ENCODE results near the gene SND1.
"Not testable (repeated sequence)": the region's sequence is repeated elsewhere in the genome, so short reads cannot be mapped to it uniquely, and the experiment has no call there.

The SND1 gene

GRCh38 chr7:127943541-127944521 is 291.8 kb downstream of the SND1 start:
- no peak for DNase-seq

DNA sequence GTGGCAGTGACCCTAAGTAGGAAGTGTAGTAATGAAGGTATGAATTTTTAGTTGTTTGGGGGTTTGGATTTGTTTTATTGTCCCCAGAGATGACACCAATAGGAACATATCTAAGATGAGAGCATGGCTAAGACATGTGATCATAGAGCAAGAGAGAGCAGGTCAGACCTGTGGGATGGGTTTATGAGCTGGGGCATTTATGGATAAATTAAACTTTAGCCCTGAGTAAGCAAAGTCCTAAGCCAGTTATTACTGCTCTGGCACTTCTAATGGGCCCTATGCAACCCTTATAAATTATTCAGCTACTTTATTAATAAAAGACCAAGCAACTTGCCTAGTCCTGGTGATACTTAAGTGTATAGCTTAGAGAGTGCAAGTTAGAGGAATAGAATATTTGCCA is 294.1 kb downstream of the SND1 start:
- no peak for DNase-seq

GRCh38 chr7:127946847-127947246 is 294.9 kb downstream of the SND1 start:
- DNase-seq, result no peak

GRCh38 chr7:127948312-127948711 is 296.3 kb downstream of the SND1 start:
- no peak for DNase-seq

DNA sequence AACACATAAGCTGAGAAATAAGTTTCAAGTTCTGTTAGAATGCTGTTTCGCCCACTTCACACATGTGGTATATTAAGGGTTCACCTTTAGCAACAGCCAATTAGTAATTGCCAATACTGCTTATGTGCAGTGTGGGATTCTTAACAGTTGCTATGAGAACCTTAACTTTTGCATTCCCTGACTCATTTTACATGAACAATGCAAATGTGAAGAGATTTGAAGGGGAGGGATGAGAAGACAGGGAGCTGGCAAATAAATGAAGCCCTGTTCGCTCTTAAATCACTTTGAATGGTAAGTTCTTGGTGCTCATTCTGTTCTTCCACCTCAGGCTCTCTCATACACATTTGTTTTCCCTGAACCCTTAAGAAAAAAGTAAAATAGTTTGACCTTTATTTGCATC is 296.9 kb downstream of the SND1 start:
- DNase-seq, result no peak

DNA sequence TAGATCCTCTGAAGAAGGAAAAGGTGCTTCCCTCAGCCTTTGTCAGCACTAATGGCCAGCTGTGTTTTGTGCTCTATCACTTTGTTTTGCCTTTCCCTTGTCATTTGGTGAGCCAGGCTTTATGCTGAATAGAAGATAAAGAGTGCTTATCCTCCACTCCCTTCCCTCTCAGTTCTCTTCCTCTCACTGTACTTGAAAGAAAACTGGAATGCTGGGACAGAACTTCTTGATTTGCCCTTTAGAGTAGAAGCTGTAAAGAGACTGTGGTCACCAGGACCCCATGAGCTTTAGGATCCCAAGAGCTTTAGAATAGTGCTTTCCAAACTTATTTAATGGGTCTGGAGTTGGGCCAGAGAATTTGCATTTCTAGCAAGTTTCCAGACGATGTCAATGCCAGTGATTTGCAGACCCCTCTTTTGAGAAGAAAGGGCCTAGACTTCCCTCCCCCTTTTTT is 297.8 kb downstream of the SND1 start:
- no peak for DNase-seq

- DNase-seq, result no peak
Measured at GRCh38 chr7:127950233-127950935, 298.4 kb downstream of the SND1 start.

GRCh38 chr7:127953423-127954356 is 301.7 kb downstream of the SND1 start:
- no peak for DNase-seq

DNA sequence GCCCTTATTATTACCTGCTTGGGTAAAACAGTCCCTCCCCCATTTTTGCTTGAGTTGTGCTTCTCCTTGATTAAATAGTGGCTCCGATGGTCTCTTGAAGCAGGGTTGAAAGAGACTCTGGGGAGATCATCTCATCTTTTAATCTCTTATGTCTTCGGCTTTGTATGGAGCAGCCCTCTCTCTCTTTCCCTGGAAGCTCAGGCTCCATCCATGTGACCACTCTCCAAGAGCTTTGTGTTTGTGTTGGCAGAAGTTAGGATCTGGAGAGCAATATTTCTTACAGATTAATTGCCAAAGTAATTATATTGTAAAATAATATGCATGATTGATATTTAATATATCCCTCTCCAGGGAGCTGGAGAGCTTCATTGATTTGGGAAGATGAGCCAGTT is 302.4 kb downstream of the SND1 start:
- no peak for DNase-seq

DNA sequence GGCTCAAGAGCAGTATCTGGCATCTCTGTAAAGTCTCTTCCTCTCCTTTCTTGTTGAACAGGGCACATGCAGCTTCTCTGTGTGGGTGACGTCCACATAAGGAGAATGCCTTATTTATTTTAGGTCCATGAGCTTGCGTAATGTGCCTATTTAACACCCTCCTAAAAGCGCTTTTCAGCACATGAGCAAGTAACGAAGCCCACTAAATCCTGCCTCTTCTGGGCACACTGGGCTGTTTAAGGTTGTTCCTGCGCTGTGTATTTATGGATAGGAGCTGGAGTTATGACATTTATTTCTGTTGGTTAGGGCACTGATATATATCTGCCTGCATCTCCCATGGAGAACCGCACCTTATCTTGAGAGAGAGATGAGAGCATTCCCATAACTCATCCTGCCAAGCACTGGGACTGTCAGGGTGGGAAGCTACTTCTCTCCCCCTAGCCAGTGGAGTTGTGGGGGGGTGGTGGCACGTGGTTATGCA is 303.1 kb downstream of the SND1 start:
- DNase-seq, result no peak

- DNase-seq, result no peak
Measured at GRCh38 chr7:127957886-127958285, 305.9 kb downstream of the SND1 start.

GRCh38 chr7:127959770-127960169 is 307.8 kb downstream of the SND1 start:
- no peak for DNase-seq

DNA sequence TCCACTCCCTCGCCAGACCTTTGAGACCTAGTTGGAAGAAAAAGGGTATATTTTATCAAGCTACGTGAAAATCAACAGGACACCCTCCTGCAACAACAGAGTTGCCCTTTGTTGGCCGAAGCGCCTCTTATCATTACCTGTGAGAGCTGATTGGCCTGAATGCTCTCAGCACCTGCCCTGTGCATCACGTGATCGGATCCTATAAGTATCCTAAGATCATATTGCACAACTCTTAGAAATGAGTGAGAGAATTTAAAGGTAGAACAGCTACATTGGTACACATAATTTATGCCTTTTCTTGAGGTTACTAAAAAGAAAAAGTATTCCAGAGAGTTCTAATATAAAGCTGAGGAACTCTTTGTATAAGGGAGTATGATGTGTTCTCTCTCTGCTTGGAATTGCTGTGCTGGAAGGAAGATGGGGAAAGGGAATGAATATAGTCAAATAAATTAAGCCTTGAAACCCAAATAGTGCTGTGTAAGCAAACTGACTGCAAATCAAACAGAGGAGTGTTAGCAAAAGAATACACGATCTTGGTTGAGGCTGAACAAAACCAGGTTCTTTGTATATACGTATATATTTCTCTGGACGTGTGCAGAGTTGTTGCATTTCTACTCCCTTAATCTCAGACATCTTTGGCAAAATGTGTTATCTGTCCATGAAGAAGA is 309.9 kb downstream of the SND1 start:
- no peak for DNase-seq

GRCh38 chr7:127962589-127963361 is 310.8 kb downstream of the SND1 start:
- no peak for DNase-seq

DNA sequence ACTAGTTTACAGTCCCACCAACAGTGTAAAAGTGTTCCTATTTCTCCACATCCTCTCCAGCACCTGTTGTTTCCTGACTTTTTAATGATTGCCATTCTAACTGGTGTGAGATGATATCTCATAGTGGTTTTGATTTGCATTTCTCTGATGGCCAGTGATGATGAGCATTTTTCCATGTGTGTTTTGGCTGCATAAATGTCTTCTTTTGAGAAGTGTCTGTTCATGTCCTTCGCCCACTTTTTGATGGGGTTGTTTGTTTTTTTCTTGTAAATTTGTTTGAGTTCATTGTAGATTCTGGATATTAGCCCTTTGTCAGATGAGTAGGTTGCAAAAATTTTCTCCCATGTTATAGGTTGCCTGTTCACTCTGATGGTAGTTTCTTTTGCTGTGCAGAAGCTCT is 311.9 kb downstream of the SND1 start:
- DNase-seq, result not testable (repeated sequence)

GRCh38 chr7:127967281-127967680 is 315.3 kb downstream of the SND1 start:
- DNase-seq, result no peak

DNA sequence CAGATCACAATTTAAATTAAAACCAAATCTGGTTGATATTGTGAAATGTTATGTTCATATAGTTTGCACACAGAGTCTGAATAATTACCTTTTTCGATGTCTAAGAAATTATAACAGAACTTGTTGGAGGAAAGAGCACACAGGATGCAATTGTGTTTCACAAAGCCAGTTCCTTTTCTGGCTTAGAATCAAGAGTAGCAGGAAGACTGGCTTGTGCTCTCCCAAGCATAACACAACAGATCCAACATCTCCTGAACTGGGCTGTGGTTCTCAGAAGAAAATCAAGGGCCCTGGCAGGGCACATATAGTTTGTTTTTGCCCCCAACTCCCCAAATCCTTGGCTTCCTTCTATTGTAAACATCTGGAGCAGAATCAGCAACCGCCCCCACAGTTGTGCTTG is 316.6 kb downstream of the SND1 start:
- no peak for DNase-seq

DNA sequence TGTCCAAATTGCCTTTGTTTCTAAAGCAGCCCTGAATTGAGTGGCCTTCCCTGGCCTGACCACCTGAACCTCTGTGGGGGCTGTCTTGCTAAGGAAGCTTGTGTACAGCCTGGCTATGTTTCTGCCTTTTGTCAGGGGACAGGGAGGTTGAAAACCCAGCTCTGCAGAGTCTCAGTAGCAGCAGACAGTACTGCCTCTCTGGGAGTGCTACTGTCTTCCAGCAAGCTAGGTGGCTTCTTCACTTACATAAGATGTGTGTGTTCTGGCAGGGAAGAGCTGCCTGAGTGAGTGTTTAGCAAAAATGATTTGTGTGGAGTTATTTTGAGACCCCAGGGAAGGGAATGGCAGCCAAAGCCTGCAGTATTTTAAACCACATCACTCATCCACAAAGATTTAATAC is 321.8 kb downstream of the SND1 start:
- DNase-seq, result no peak

DNA sequence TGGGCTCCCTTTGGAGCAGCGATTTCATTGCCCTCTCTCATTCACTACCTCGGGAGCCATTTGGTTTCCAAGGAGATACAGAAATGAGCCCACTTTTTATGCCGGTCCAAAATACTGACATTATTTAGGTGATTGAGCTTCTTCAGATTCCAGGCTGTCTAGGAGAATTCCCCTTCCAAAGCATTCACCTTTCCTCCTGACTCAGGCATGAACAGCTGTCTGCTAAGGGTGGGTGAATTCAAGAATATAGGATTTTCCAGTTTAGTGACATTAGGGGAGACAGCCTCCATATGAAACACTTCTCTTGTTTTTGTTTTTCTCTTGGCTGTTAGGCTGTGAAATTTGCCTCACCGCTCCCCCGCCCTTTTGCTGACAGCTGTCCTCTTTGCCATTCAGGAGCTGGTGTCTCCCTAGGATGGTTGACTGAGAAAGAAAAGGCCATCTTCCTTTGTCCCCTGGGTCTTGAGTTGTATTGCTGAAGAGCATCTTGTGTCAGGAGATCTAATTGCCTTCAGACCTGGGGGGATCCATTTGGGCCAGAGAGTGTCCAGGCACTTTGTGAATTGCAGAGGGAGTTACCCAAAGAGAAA is 322.5 kb downstream of the SND1 start:
- DNase-seq, result no peak

GRCh38 chr7:127976056-127976737 is 324.2 kb downstream of the SND1 start:
- no peak for DNase-seq

All from T1000 (cell line).